Measurements from ENCODE around the gene CBL.
A peak's percentile ranks its signal among the peaks of the same experiment; 100 is the strongest.

The CBL gene

DNA sequence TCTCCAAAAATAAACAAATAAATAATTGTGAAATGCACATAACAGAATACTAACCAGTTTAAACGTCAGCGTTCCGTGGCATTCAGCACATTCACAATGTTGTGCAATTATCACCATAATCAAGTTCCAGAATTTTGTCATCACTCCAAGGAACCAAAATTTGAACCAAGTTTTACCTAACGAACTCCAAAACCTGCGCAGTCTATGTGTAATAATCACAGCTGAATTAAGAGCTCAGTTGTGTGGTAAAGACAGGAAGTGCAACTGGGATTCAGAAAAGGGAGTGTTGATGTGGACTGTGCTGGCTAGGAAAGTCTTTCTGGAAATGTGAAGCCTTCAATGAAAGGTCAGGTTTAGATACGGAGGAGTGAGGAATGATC lies 116.2 kb downstream of the CBL start:
- no peak overlapping the region for H3K4me3 ChIP-seq (ENCODE audit: insufficient read depth, low read depth, low read length)
- H3K36me3 ChIP-seq (ENCODE audit: control insufficient read depth, insufficient read depth, low read length) = no peaks in the 10 kb centered on the region
- H3K9me3 ChIP-seq (ENCODE audit: control insufficient read depth, low read length) = no peaks in the 10 kb centered on the region
- 95 to 97% methylated on average over 6 of the region's 6 CpGs for WGBS, 2 experiments
- peaks cover 6% of the 10 kb centered on the region for H3K27me3 ChIP-seq (ENCODE audit: control insufficient read depth, insufficient read depth, low read length, poor library complexity, severe bottlenecking)
- H3K27ac ChIP-seq (ENCODE audit: insufficient read depth, low read depth, low read length, poor library complexity, severe bottlenecking) = no peak overlapping the region
- H3K4me1 ChIP-seq (ENCODE audit: control insufficient read depth, insufficient read depth, low read length) = peaks cover 41% of the 10 kb centered on the region

DNA sequence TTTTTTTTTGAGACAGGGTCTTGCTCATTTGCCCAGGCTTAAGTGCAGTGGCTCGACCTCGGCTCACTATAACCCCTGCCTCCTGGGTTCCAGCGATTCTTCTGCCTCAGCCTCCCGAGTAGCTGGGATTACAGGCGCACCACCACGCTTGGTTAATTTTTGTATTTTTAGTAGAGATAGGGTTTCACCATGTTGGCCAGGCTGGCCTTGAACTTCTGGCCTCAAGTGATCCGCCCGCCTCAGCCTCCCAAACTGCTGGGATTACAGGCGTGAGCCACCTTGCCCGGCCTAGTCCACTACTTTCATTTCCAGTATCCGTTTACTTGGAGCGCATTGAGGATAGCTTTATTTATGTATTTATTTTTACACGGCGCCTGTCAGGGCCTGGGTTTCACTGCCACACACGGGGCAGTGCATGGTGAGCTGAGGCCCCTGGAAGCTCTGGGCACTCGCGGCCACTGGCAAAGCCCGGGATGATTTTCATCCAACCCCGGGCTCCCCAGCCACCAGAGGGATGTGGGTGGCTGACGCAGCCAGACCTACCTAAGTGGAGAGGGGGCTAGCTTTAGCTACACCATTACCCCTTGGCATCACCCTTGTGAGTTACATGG lies 116.9 kb downstream of the CBL start:
- Histone ChIP-seq H3K4me1 (ENCODE audit: control insufficient read depth, insufficient read depth, low read length) (peaks cover 34% of the 10 kb centered on the region), H3K9me3 (ENCODE audit: control insufficient read depth, low read length) (no peaks in the 10 kb centered on the region), H3K27ac (ENCODE audit: insufficient read depth, low read depth, low read length, poor library complexity, severe bottlenecking) (no peak overlapping the region), H3K4me3 (ENCODE audit: insufficient read depth, low read depth, low read length) (no peak overlapping the region), H3K36me3 (ENCODE audit: control insufficient read depth, insufficient read depth, low read length) (no peaks in the 10 kb centered on the region), H3K27me3 (ENCODE audit: control insufficient read depth, insufficient read depth, low read length, poor library complexity, severe bottlenecking) (no peaks in the 10 kb centered on the region)
- 91 to 94% methylated on average over 20 of the region's 20 CpGs for WGBS, 2 experiments

DNA sequence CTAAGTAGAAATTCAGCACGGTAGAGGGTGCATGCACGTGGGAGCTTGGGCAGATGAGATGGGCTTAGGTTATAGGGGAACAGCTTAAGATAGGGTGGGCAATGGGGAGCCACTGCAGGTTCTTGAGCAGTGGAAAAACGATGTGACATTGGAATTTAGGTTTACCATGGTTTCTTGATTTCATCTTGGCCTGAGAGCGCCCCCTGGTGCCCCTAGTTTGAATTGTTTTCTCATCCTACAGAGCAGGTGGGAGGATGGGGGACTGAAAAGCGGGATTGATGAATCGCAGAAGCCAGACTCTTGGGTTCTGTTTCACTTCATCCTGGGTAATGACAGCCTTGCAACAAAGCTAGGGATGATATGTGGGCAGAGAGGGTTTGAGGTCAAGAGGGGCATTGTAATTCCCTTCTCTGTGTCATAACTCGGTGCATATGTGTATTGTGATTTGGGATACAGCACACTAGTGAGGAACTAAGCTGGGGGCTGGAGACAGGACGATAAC lies 117.4 kb downstream of the CBL start:
- Histone ChIP-seq H3K9me3 (ENCODE audit: control insufficient read depth, low read length) (no peaks in the 10 kb centered on the region), H3K4me1 (ENCODE audit: control insufficient read depth, insufficient read depth, low read length) (peaks cover 29% of the 10 kb centered on the region), H3K27ac (ENCODE audit: insufficient read depth, low read depth, low read length, poor library complexity, severe bottlenecking) (no peak overlapping the region), H3K36me3 (ENCODE audit: control insufficient read depth, insufficient read depth, low read length) (no peaks in the 10 kb centered on the region), H3K4me3 (ENCODE audit: insufficient read depth, low read depth, low read length) (no peak overlapping the region), H3K27me3 (ENCODE audit: control insufficient read depth, insufficient read depth, low read length, poor library complexity, severe bottlenecking) (no peaks in the 10 kb centered on the region)
- 44% methylated on average over 8 of the region's 8 CpGs for WGBS, 2 experiments

DNA sequence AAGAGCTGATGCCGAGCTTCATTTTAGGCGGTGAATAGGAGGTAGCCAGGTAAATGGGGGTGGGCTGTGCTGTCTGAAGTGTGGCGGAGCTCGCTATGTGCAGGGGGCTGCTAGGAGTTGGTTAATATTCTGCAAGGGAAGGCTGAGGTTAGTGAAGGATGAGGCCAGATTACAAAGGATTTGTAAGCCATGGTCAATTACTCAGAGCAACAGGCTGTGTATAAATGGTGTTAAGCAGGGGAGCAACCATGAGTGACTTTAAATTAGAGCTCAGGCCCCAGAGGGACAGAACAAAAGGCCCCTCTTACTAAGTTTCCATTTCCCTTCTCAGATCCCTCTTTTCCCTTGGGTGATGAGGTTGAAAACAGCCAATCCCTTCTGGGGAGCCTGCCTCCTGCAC lies 118.0 kb downstream of the CBL start:
- H3K4me1 ChIP-seq (ENCODE audit: control insufficient read depth, insufficient read depth, low read length) = peaks cover 23% of the 10 kb centered on the region
- no peak overlapping the region for H3K27ac ChIP-seq (ENCODE audit: insufficient read depth, low read depth, low read length, poor library complexity, severe bottlenecking)
- H3K9me3 ChIP-seq (ENCODE audit: control insufficient read depth, low read length) = no peaks in the 10 kb centered on the region
- 90 to 91% methylated on average over 4 of the region's 4 CpGs for WGBS, 2 experiments
- no peaks in the 10 kb centered on the region for H3K36me3 ChIP-seq (ENCODE audit: control insufficient read depth, insufficient read depth, low read length)
- H3K4me3 ChIP-seq (ENCODE audit: insufficient read depth, low read depth, low read length) = no peak overlapping the region
- no peaks in the 10 kb centered on the region for H3K27me3 ChIP-seq (ENCODE audit: control insufficient read depth, insufficient read depth, low read length, poor library complexity, severe bottlenecking)

DNA sequence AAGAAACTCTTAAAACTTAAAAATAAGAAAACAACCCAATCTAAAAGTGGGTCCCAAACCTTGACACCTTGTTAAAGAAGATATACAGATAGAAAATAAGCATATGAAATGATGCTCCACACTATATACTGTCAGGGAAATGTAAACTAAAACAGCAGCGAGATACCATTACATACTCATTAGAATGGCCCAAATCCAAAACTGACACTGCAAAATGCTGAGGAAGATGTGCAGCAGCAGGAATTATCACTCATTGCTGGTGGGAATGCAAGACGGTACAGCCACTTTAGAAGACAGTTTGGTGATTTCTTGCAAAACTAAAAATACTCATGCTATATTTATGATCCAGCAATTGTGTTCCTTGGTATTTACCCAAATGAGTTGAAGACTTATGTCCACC lies 123.2 kb downstream of the CBL start:
- Histone ChIP-seq H3K4me3 (ENCODE audit: insufficient read depth, low read depth, low read length) (no peak overlapping the region), H3K9me3 (ENCODE audit: control insufficient read depth, low read length) (no peaks in the 10 kb centered on the region), H3K36me3 (ENCODE audit: control insufficient read depth, insufficient read depth, low read length) (no peaks in the 10 kb centered on the region), H3K4me1 (ENCODE audit: control insufficient read depth, insufficient read depth, low read length) (no peaks in the 10 kb centered on the region), H3K27ac (ENCODE audit: insufficient read depth, low read depth, low read length, poor library complexity, severe bottlenecking) (no peak overlapping the region), H3K27me3 (ENCODE audit: control insufficient read depth, insufficient read depth, low read length, poor library complexity, severe bottlenecking) (no peaks in the 10 kb centered on the region)
- WGBS, 2 experiments = 92 to 94% methylated on average over 2 of the region's 2 CpGs

DNA sequence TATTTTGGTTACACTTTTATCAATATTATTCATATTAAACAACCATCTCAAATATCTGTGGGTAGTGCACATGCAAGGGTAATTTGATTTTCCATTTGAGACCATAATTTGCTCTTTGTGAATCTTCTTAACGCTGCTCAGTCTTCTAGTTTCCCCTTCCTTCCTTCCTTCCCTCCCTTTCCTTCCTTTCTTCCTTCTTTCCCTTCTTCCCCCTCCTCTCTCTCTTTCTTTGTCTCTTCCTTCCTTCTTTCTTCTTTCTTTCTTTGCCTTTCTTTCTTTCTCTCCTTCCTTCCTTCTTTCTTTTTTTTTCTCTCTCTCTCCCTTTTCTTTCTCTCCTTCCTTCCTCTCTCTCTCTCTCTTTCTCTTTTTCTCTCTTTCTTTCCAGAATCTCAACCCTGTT lies 124.1 kb downstream of the CBL start:
- Histone ChIP-seq H3K4me1 (ENCODE audit: control insufficient read depth, insufficient read depth, low read length) (peaks cover 4% of the 10 kb centered on the region), H3K27me3 (ENCODE audit: control insufficient read depth, insufficient read depth, low read length, poor library complexity, severe bottlenecking) (no peaks in the 10 kb centered on the region), H3K9me3 (ENCODE audit: control insufficient read depth, low read length) (no peaks in the 10 kb centered on the region), H3K27ac (ENCODE audit: insufficient read depth, low read depth, low read length, poor library complexity, severe bottlenecking) (no peak overlapping the region), H3K4me3 (ENCODE audit: insufficient read depth, low read depth, low read length) (no peak overlapping the region), H3K36me3 (ENCODE audit: control insufficient read depth, insufficient read depth, low read length) (no peaks in the 10 kb centered on the region)
- WGBS, 2 experiments = 83 to 87% methylated on average over 1 of the region's 1 CpG

DNA sequence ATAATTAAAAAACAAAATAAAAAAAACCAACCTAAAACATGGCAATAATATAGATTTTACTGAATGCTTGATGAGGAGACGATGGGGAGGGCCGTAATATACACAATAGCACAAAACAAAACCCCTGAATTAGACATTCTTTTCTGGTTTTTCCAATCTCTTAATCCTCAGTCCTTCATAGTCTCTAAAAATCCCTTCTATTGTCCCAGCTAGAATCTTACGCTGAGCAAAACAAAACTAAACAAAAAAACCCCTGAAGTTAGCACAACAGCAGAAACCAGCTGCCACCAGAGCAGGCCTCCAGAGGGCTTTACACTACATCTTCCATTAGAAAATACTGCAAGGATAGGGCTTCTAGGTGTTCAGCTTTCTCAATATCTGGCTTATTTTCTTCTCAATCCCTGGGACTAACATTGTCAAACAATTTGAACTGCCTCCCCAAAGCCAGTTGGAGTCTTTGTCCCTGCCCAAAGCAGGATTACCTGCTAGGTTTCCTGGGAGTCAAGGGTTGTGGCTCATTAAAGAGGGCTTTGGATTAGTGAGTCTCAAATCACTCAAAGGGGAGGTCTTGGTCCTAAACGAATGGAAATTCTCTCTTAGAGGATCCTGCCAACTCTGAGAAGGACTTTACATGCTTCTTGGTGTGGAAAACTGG lies 126.1 kb downstream of the CBL start:
- H3K36me3 ChIP-seq (ENCODE audit: control insufficient read depth, insufficient read depth, low read length) = peaks cover 5% of the 10 kb centered on the region
- H3K4me1 ChIP-seq (ENCODE audit: control insufficient read depth, insufficient read depth, low read length) = peaks cover 23% of the 10 kb centered on the region
- H3K9me3 ChIP-seq (ENCODE audit: control insufficient read depth, low read length) = no peaks in the 10 kb centered on the region
- H3K4me3 ChIP-seq (ENCODE audit: insufficient read depth, low read depth, low read length) = no peak overlapping the region
- WGBS, 2 experiments = 66 to 70% methylated on average over 4 of the region's 4 CpGs
- no peaks in the 10 kb centered on the region for H3K27me3 ChIP-seq (ENCODE audit: control insufficient read depth, insufficient read depth, low read length, poor library complexity, severe bottlenecking)
- peak overlapping the region; percentile 75 for H3K27ac ChIP-seq (ENCODE audit: insufficient read depth, low read depth, low read length, poor library complexity, severe bottlenecking)

DNA sequence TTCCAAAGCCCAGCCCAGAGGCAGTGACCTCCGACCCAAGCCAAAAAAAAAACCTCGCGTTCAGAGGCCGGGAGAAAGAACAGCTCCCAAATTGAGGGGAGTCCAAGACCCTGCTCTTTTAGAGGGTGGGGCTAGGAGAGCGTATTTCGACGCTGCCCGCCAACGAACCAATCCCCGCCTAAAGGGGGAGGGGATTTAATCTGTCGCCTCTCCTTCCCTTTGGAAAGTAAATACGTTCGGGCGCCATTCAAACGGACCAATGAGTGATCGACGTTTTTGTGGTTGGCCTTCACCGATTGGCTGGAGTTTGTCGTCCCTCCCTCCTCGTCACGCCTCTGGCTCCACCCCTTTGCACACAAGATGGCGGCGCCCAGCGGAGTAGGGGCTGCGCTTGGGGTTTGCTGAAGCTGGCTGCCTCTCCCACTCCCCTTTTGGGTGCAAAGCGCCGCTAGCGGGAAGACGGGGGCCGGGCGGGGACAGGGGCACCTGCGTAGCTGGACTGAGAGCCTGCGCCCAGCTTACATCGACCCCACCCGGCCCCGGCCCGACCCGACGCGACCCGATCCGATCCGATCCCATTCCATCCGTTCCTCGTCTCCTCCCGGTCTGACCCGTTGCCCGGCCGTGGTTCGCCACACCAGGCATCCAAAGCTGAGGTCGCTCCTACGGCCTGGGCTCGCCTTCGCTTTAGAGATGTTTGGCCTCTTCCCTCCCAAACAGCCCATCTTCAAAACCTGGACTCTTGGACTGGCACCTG lies 128.2 kb downstream of the CBL start, which contains the start of gene RNF26:
RNF26 (plus strand) TSS at position 354 of the 757 bp plus-strand sequence. CDS start 596 bp downstream, outside the sequence.
- peaks cover 8% of the 10 kb centered on the region for H3K27me3 ChIP-seq (ENCODE audit: control insufficient read depth, insufficient read depth, low read length, poor library complexity, severe bottlenecking)
- H3K4me3 ChIP-seq (ENCODE audit: insufficient read depth, low read depth, low read length) = peak within 1 kb of the TSS; percentile 97
- no peaks in the 10 kb centered on the region for H3K9me3 ChIP-seq (ENCODE audit: control insufficient read depth, low read length)
- H3K36me3 ChIP-seq (ENCODE audit: control insufficient read depth, insufficient read depth, low read length) = peaks cover 5% of the 10 kb centered on the region
- H3K4me1 ChIP-seq (ENCODE audit: control insufficient read depth, insufficient read depth, low read length) = peaks cover 31% of the 10 kb centered on the region
- 0% methylated on average over 54 of the region's 54 CpGs for WGBS, 2 experiments
- H3K27ac ChIP-seq (ENCODE audit: insufficient read depth, low read depth, low read length, poor library complexity, severe bottlenecking) = peak within 1 kb of the TSS; percentile 57

DNA sequence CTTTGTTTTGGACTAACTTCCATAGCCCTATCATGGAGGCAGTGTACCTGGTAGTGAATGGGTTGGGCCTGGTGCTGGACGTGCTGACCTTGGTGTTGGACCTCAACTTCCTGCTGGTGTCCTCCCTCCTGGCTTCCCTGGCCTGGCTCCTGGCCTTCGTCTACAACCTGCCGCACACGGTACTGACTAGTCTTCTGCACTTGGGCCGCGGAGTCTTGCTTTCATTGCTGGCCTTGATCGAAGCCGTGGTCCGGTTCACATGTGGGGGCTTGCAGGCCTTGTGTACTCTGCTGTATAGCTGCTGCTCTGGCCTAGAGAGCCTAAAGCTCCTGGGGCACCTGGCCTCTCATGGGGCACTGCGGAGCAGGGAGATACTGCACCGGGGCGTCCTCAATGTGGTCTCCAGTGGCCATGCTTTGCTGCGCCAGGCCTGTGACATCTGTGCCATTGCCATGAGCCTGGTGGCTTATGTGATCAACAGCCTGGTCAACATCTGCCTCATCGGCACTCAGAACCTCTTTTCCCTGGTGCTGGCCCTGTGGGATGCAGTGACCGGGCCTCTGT lies 129.0 kb downstream of the CBL start:
- H3K27me3 ChIP-seq (ENCODE audit: control insufficient read depth, insufficient read depth, low read length, poor library complexity, severe bottlenecking) = peaks cover 15% of the 10 kb centered on the region
- peaks cover 31% of the 10 kb centered on the region for H3K4me1 ChIP-seq (ENCODE audit: control insufficient read depth, insufficient read depth, low read length)
- peak overlapping the region; percentile 97 for H3K4me3 ChIP-seq (ENCODE audit: insufficient read depth, low read depth, low read length)
- peaks cover 5% of the 10 kb centered on the region for H3K36me3 ChIP-seq (ENCODE audit: control insufficient read depth, insufficient read depth, low read length)
- no peak overlapping the region for H3K27ac ChIP-seq (ENCODE audit: insufficient read depth, low read depth, low read length, poor library complexity, severe bottlenecking)
- H3K9me3 ChIP-seq (ENCODE audit: control insufficient read depth, low read length) = no peaks in the 10 kb centered on the region
- WGBS, 2 experiments = 83 to 85% methylated on average over 15 of the region's 15 CpGs

Measured in ectodermal cell (in vitro differentiated cells).